GM21447 (cell line): ENCODE results near the gene ATF7IP2.
"Not testable (repeated sequence)": the region's sequence is repeated elsewhere in the genome, so short reads cannot be mapped to it uniquely, and the experiment has no call there.

ENCODE experiments used
- ATAC-seq: cut with Tn5 transposase; IDR thresholded peaks from one replicate; pipeline ENCODE4 v1.9.1; 2021; ENCODE audit not compliant: unreplicated experiment

The ATF7IP2 gene

GRCh38 chr16:10441726-10442125, 55.9 kb downstream of the ATF7IP2 start:
- no peak for ATAC-seq

DNA sequence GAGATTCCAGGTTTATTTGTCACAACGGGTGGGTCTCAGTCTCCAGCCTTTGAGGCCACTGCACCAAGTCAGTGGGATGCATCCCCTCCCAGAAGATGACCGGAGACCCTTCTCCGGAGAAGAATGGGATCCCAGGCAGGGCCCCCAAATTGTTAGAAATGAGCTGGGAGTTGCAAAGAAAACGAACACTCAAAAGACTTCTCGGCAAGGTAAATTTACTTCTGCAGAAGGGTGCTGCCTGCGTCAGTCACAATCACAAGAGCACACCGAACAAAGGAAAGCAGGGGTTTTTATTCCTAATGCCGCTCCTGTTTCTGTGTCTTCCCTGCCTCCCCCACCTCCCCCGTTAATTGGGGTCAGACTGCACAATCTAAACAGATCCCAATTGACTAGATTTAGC, 61.4 kb downstream of the ATF7IP2 start:
- ATAC-seq: no peak

GRCh38 chr16:10452208-10453158, 66.6 kb downstream of the ATF7IP2 start:
- ATAC-seq: not testable (repeated sequence)

GRCh38 chr16:10453159-10453510, 67.3 kb downstream of the ATF7IP2 start:
- no peak for ATAC-seq

DNA sequence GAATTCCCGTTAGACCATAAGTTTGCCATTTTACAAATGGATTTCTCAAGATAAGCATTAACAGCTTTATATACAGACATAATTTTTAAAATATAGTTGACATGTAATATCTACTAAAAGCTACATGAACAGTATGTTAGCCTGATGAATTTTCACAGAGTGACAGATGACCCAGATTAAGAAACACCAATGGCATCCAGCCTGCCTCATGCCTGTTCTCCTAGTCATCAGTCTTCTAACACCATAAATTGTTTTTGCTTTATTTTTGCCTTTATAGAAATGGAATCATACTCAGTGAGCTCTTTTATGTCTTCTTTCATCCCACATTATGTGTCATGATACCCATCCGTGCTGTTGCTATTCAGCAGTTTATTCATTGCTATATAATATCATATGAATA, 80.0 kb downstream of the ATF7IP2 start:
- no peak for ATAC-seq

DNA sequence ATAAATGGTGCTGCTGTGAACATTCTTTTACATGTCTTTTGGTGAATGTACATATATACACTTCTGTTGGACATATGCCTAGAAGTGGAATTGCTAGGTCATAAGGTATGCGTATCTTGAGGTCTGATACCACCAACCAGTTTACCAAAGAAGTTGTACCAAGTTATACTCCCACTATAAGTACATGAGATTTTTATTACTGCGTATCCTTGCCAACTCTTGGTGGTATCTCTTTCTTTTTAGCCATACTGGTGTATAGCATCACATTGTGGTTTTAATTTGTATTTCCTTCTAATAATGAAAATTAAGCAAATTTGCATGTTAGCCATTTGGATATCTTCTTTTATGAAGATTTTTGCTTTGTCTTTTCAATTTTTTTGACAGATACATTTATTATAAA, 80.5 kb downstream of the ATF7IP2 start:
- ATAC-seq: no peak

DNA sequence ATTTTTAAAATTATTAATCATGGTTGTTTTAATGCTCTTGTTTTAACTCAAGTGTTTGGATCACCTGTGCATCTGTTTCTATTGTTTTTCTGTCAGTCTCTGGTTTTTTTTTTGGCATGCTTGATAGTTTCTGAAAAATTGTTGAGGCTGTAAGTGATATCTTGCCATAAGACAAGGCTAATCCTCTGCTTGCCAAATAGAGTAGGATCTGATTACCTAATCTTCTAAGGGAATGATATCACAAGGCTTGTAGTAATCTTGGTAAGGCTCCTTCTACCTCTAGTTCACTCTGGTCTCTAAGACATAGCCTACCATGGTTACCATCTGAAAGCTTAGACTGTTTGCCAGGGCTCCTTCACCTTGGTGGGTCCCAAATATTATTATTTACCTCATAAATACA, 81.0 kb downstream of the ATF7IP2 start:
- no peak for ATAC-seq

DNA sequence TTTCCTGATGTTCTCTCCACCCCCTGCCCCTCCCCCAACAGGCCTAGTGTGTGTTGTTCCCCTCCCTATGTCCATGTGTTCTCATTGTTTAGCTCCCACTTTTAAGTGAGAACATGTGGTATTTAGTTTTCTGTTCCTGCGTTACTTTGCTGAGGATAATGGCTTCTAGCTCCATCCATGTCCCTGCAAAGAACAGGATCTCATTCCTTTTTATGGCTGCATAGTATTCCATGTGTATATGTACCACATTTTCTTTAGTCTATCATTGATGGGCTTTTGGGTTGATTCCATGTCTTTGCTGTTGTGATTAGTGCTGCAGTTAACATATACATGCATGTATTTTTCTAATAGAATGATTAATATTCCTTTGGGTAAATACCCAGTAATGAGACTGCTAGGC, 90.8 kb downstream of the ATF7IP2 start:
- not testable (repeated sequence) for ATAC-seq

GRCh38 chr16:10480151-10480550, 94.3 kb downstream of the ATF7IP2 start:
- ATAC-seq: no peak

GRCh38 chr16:10485159-10485558, 99.3 kb downstream of the ATF7IP2 start:
- no peak for ATAC-seq

DNA sequence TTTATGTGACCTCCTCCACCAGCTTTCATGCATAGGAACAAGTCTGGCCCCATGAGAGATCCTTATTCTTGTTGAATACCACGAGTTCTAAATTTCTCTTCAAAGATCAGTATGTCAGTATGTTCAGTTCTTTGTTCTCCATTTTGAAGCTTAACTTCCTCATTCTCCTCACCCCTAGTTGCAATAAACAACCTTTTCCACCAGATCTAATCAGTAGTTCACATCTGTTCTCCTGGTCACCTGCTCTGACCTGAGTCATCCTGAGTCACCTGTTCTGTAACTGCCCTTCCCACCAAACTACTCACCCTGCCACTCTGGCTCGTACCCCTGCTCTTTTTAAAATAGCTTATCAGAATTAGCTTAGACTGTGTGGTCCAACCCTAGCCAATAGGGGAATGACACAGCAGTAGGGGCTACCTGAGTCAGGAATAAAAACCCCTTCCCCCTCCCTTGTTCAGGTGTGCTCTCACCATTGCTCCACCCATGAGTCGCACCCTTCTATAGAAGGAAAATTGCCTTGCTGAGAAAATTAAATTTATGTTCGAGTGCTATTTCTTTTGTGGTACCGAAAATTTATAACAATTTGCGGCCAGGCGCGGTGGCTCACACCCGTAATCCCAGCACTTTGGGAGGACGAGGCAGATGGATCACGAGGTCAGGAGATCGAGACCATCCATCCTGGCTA, 100.0 kb downstream of the ATF7IP2 start:
- no peak for ATAC-seq

DNA sequence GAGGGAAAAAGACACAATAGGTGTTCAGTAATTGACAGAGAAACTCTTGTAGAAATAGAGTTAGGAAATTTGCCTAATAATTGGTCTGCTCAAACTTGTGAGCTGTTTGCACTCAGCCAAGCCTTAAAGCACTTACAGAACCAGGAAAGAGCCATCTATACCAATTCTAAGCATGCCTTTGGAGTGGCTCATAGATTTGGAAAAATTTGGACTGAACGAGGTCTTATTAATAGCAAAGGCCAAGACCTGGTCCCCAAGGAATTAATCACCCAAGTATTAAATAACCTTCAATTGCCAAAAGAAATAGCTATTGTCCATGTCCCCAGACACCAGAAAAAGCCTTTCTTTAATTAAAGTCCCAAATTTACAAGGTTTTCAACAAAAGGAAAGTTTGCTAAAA, 104.3 kb downstream of the ATF7IP2 start:
- ATAC-seq: no peak

DNA sequence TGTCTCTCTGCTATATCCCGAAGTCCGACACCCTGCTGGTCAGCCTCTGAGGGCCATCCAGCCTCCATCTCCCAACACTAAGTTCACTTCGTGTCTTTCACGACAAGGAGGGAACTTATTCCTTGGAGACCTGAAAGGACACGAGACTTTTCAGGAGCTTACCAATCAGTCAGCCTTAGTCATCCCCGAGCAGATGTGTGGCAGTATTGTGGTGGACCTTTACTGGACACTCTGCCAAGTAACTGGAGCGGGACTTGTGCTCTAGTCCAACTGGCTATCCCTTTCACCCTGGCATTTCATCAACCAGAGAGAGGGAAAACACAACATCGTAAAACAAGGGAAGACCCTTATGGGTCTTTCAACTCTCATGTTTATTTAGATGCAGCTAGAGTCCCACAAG, 107.4 kb downstream of the ATF7IP2 start:
- ATAC-seq: no peak

DNA sequence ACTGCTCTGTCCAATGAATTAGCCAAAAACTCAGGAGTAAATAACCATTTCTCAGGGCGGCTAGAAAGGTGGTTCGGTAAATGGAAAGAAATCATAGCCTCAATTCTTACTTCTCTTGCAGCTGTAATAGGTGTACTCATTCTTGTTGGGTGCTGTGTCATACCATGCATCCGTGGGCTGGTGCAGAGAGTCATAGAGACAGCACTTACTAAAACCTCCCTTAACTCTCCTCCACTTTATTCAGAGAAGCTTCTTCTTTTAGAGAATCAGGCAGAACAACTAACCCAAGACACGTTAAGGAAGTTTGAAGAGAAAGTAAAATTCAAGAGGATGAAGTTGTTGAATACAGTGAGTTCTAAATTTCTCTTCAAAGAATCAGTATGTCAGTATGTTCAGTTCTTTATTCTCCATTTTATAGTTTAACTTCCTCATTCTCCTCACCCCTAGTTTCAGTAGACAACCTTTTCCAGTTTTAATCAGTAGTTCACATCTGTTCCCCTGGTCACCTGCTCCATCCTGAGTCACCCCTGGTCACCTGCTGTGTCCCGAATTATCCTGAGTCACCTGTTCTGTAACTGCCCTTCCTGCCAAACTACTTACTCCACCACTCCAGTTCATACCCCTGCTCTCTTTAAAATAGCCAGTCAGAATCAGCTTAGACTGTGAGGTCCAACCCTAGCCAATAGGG, 108.6 kb downstream of the ATF7IP2 start:
- no peak for ATAC-seq

DNA sequence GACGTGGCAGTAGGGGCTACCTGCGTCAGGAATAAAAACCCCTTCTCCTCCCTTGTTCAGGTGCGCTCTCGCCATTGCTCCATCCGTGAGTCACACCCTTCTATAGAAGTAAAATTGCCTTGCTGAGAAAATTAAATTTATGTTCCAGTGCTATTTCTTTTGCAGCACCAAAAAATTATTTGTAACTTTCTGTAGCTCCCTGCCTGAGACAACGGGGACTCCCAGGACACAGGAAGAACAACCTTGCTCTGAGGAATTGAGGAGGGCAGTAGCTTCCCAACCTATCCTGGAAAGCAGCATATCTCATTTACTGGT, 109.1 kb downstream of the ATF7IP2 start:
- no peak for ATAC-seq

GRCh38 chr16:10497132-10498101, 111.6 kb downstream of the ATF7IP2 start:
- ATAC-seq: no peak

DNA sequence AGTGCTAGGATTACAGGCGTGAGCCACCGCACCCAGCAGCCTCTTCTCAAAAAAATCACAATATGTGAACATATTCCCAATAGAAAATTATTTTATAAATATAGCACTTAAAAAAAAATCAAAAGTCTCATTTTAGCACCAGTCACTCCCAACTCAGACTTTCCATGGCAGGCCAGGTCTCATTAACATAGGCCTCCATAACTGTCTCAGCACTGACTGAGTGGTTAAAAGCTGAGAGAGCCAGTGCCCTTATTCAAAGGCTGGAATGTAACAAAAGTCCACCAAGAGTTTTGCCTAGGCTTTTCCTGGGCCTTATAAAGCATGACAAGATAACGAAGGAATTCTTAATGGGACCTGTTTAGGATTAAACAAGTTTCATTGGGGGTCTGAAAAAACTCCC, 114.7 kb downstream of the ATF7IP2 start:
- ATAC-seq: no peak

DNA sequence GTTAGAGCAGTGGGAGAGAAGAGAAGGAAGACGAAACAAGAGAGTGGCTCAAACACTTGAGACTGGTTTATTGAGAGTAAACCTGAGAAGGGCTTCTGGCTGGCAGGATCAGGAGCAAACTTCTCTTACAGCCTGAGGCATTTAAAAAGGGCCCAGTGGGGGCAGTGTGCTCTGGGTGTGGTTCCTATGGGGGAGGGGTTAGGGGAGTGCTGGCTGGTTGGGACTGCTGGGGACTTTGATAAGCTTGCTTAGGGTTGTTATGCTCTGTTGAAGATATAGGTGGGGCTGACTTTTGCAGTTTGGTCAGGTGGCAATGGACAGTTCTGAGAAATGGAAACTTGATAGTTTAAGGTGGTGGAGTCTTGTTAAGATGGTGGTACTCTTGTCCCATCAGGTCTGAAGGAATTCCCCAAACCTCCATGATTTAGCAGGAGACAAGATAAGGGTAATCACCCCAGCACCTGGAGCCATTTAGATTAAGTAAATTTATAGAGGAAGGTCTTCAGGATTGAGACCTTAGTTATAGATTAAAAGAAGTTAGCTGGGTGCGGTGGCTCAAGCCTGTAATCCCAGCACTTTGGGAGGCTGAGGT, 115.3 kb downstream of the ATF7IP2 start:
- no peak for ATAC-seq

DNA sequence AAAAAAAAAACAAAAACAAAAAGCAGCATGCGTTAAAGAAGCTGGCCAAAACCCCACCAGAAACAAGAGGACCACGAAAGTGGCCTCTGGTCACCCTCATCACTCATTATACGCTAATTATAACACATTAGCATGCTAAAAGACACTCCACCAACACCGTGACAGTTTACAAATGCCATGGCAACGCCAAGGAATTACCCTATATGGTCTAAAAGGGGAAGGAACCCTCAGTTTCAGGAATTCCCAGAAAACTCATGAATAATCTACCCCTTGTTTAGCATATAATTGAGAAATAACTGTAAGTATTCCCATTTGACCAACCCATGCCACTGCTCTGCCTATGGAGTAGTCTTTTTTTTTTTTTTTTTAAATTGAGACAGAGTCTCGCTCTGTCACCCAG, 116.9 kb downstream of the ATF7IP2 start:
- ATAC-seq: no peak

GRCh38 chr16:10504404-10504885, 118.6 kb downstream of the ATF7IP2 start:
- no peak for ATAC-seq
